Body of pancreas (tissue), 4 donors: Measurements from ENCODE around the gene KRTAP5-3. TPM values are rescaled to one million over a fixed set of nuclear protein-coding genes. Genes with fewer than 3 reads are reported as not detected.

ENCODE experiments used
- ATAC-seq: fragments of 150-250 bp; one replicate; pipeline ENCODE4 v1.9.1; 2016
- DNase-seq, 4 donors: peaks; one replicate each; pipeline ENCODE4 v3.0.0-alpha.2; 2019
- H3K27ac ChIP-seq, 4 donors: fragments of 200-600 bp; sonication (generic); 1 replicate in 3 of 4; 2 replicates in 1 of 4; pipeline versions ENCODE4 v1.5.1 to v1.6.1; 2016 to 2019; ENCODE audit warnings: mild to moderate bottlenecking in 1 of 4, mixed read lengths in 1 of 4, moderate library complexity in 1 of 4
- H3K27me3 ChIP-seq, 2 donors: fragments of 200-600 bp; sonication (generic); one replicate each; pipeline ENCODE4 v1.6.0; 2016; ENCODE audit warnings: mild to moderate bottlenecking in 1 of 2
- H3K36me3 ChIP-seq, 2 donors: fragments of 200-600 bp; sonication (generic); replicated peaks in 1 of 2; 2 replicates each; pipeline ENCODE4 v1.5.1; 2016; ENCODE audit warnings: low read depth in 2 of 2; ENCODE audit not compliant: insufficient read depth in 1 of 2
- H3K4me1 ChIP-seq: fragments of 200-600 bp; sonication (generic); one replicate; pipeline ENCODE4 v1.6.0; 2016
- H3K4me3 ChIP-seq, 2 donors: fragments of 200-600 bp; sonication (generic); 1 replicate in 1 of 2; 2 replicates in 1 of 2; pipeline ENCODE4 v1.5.1; 2016 to 2019
- H3K9me3 ChIP-seq, 3 donors: fragments of 200-600 bp; sonication (generic); 1 replicate in 2 of 3; 2 replicates in 1 of 3; pipeline ENCODE4 v1.5.1; 2016
- POLR2A ChIP-seq, 3 donors: fragments of 450-650 bp; IDR thresholded peaks; one replicate each; pipeline ENCODE4 v1.6.1; 2016; ENCODE audit warnings: antibody characterized with exemption in 3 of 3, mild to moderate bottlenecking in 2 of 3
- WGBS, 2 donors: methylation state at CpG; one replicate each; pipeline ENCODE4 v1.1.5; 2017; 5-methylcytosine and 5-hydroxymethylcytosine counted together
- intact Hi-C: fragments of 100-400 bp; cut with DNase I; formaldehyde crosslinking; loops from one replicate; pipeline ENCODE4 v1.15.1; 2023
- total RNA-seq, 2 donors: library from RNA; depleted of rRNA; stranded (reverse); fragments of >200 nt; gene quantifications; one replicate each; pipeline ENCODE4 v1.1.0, GENCODE V29; 2016
- TF ChIP-seq, protein P1 (sequence below), 7 experiments: fragments of 450-650 bp in 4 of 7; fragments of 200-600 bp in 3 of 7; sonication (generic) in 3 of 7; IDR thresholded peaks; one replicate each; pipeline ENCODE4 v1.5.1; 2016 to 2019; ENCODE audit warnings: antibody characterized with exemption in 7 of 7

Gene KRTAP5-3
- total RNA-seq, 2 donors from 2014 or later: not detected

DNA sequence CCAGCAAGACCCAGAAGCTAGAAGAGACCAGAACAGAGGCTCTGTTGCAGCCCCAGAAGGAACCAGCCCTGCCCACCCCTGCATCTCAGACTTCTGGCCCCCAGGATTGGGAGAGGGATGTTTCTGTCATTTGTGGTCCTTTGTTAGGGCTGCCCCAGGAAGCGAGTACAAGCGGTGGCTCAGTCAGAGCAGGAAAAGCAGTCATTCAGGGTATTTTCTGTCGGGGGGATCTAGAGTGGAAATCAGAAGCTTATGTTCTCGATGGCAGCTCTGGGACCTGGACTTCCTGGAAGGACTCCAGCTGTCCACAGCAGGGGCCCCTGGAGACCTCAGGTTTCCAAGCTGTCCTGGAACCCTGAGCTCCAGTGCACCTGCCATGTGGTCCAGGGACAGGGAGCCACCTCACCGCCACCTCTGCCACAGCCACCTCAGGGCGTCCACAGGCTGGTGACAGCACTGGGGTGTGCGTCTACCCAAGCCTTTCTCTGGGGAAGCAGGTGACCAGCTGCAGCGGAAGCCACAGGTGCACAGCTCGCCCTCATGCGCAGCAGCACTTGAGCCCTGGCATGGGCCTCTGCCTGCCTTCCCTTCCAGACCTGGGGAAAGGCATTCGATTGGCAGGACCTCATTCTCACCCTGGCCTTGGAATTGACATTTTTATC is 23.9 kb upstream of the KRTAP5-3 start:
- no peaks in the 10 kb centered on the region for H3K27me3 ChIP-seq
- WGBS, 2 donors: 31 to 39% methylated on average over 5 to 11 of the region's 11 CpGs
- ATAC-seq (peak; percentile 85), DNase-seq (peak; percentile 66 to 84 (median 80))
- TF ChIP-seq POLR2A (IDR thresholded peaks at IDR 0.05): peak in 2 of 3 donors; percentile 26 to 49
- TF ChIP-seq, protein P1, sequence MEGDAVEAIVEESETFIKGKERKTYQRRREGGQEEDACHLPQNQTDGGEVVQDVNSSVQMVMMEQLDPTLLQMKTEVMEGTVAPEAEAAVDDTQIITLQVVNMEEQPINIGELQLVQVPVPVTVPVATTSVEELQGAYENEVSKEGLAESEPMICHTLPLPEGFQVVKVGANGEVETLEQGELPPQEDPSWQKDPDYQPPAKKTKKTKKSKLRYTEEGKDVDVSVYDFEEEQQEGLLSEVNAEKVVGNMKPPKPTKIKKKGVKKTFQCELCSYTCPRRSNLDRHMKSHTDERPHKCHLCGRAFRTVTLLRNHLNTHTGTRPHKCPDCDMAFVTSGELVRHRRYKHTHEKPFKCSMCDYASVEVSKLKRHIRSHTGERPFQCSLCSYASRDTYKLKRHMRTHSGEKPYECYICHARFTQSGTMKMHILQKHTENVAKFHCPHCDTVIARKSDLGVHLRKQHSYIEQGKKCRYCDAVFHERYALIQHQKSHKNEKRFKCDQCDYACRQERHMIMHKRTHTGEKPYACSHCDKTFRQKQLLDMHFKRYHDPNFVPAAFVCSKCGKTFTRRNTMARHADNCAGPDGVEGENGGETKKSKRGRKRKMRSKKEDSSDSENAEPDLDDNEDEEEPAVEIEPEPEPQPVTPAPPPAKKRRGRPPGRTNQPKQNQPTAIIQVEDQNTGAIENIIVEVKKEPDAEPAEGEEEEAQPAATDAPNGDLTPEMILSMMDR (IDR thresholded peaks at IDR 0.05): no peak
- no peaks in the 10 kb centered on the region for H3K36me3 ChIP-seq
- H3K27ac ChIP-seq: peak overlapping the region in 1 of 4 donors; percentile 55
- H3K4me1 ChIP-seq: peaks cover 15% of the 10 kb centered on the region
- H3K4me3 ChIP-seq: no peak overlapping the region
- intact Hi-C loops: no loop called here
- H3K9me3 ChIP-seq: no peaks in the 10 kb centered on the region

DNA sequence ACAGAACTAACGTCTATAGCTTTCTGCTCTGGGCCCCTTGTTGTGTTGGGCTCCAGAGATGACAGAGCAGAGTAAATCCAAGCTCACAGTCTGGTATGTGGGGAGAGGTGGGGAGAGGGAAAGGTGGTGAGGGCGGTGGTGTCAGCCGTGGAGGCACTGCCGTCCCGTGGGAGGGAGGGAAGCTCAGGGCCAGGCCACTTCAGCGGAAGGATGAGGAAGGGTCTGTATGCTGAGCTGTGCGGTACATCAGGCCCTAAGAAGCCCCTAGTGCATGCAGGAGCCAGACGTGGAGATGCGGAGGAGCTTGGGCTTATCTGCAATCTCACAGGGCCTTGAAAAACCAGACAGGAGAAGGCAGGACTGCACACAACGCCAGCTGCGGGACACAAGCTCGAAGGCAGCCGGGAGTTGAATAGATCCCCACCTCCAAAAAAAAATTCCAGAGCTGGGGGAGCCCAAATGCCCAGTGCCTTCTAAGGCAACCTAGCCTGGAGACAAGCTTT is 22.9 kb upstream of the KRTAP5-3 start:
- 77 to 86% methylated on average over 12 to 13 of the region's 13 CpGs for WGBS, 2 donors
- ATAC-seq: no peak
- no peaks in the 10 kb centered on the region for H3K27me3 ChIP-seq

DNA sequence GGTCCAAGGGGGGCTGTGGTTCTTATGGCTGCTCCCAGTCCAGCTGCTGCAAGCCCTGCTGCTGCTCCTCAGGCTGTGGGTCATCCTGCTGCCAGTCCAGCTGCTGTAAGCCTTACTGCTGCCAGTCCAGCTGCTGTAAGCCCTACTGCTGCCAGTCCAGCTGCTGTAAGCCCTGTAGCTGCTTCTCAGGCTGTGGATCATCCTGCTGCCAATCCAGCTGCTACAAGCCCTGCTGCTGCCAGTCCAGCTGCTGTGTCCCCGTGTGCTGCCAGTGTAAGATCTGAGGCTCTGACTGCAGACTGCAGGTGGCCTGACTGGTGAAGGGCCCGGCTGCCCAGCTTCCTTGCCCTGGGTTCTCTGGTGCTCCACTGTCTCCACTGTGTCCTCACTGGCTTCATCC is 22.0 kb upstream of the KRTAP5-3 start:
- H3K9me3 ChIP-seq: no peaks in the 10 kb centered on the region
- no peaks in the 10 kb centered on the region for H3K36me3 ChIP-seq
- H3K4me3 ChIP-seq: no peak overlapping the region
- H3K27me3 ChIP-seq: no peaks in the 10 kb centered on the region
- DNase-seq: no peak
- no peak for ATAC-seq
- H3K4me1 ChIP-seq: peaks cover 15% of the 10 kb centered on the region
- intact Hi-C loops: no loop called here
- no peak overlapping the region for H3K27ac ChIP-seq
- WGBS, 2 donors: 84 to 100% methylated on average over 1 to 2 of the region's 2 CpGs
- TF ChIP-seq, protein P1 (IDR thresholded peaks at IDR 0.05): no peak
- no peak for TF ChIP-seq POLR2A (IDR thresholded peaks at IDR 0.05)

More for the DNA sequence above, 22.9 kb upstream of the KRTAP5-3 start:
- intact Hi-C loops: no loop called here
- no peak for DNase-seq
- Histone ChIP-seq H3K4me1 (peaks cover 15% of the 10 kb centered on the region), H3K27ac (no peak overlapping the region), H3K9me3 (no peaks in the 10 kb centered on the region), H3K36me3 (no peaks in the 10 kb centered on the region), H3K4me3 (no peak overlapping the region)
- no peak for TF ChIP-seq POLR2A (IDR thresholded peaks at IDR 0.05)
- TF ChIP-seq, protein P1 (IDR thresholded peaks at IDR 0.05): no peak

DNA sequence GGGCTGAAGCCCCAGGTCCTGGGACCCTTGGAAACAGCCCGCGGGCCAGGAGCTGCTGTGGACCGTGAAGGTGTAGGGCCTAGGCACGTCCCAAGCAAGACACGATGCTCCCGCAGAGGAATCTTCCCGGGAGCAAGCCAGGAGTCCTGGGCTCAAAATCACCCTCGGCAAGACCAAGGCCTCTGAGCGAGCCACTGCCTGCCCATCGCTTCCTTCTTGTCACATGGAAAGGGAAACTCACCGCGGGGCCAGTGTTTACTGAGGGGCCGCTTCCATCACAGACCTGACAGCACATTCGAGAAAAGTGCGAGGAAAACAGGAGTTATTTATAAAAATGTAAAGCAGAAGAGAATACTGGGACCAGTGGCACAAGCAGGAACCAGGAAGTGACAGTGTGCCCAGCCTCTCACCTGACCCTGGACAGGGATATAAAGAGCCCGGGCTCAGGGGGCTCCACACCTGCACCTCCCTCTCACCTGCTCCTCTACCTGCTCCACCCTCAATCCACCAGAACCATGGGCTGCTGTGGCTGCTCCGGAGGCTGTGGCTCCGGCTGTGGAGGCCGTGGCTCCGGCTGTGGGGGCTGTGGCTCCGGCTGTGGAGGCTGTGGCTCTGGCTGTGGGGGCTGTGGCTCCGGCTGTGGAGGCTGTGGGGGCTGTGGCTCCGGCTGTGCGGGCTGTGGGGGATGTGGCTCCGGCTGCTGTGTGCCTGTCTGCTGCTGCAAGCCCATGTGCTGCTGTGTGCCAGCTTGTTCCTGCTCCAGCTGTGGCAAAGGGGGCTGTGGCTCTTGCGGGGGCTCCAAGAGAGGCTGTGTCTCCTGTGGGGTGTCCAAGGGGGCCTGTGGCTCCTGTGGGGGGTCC is 21.3 kb upstream of the KRTAP5-3 start, which contains the start of gene KRTAP5-5:
TSS of gene KRTAP5-5 (plus strand) at position 450 of the 860 bp plus-strand sequence. CDS start at position 516, 66 bp downstream.
- H3K9me3 ChIP-seq: no peaks in the 10 kb centered on the region
- no peak for TF ChIP-seq POLR2A (IDR thresholded peaks at IDR 0.05)
- TF ChIP-seq, protein P1 (IDR thresholded peaks at IDR 0.05): no peak
- no peaks in the 10 kb centered on the region for H3K27me3 ChIP-seq
- peaks cover 15% of the 10 kb centered on the region for H3K4me1 ChIP-seq
- H3K4me3 ChIP-seq: no peak within 1 kb of the TSS
- DNase-seq (no peak), ATAC-seq (no peak)
- intact Hi-C loops: no loop called here
- no peak within 1 kb of the TSS for H3K27ac ChIP-seq
- no peaks in the 10 kb centered on the region for H3K36me3 ChIP-seq
- 67 to 73% methylated on average over 9 to 16 of the region's 26 CpGs for WGBS, 2 donors
